NB4 (cell line): ENCODE results near the gene VEGFA.

Experiments
- DNase-seq: peaks from one replicate; pipeline ENCODE4 v3.0.0; 2010; ENCODE audit warnings: low read depth
- H3K4me3 ChIP-seq: one replicate; pipeline ENCODE4 v1.5.1; 2011; ENCODE audit warnings: mild to moderate bottlenecking, low read depth, low read length, moderate library complexity
- MYC ChIP-seq: IDR thresholded peaks from 2 replicates; pipeline ENCODE4 v1.6.1; 2011; ENCODE audit warnings: low read depth, low read length
- POLR2A ChIP-seq: IDR thresholded peaks from 2 replicates; pipeline ENCODE4 v1.6.1; 2011; ENCODE audit warnings: mild to moderate bottlenecking; ENCODE audit not compliant: insufficient read length; ENCODE audit errors: extremely low read depth
- TF ChIP-seq, protein P1 (sequence below): IDR thresholded peaks from one replicate; pipeline ENCODE4 v1.5.1; 2012; ENCODE audit warnings: low read depth, low read length
- TF ChIP-seq, protein P2 (sequence below): IDR thresholded peaks from 2 replicates; pipeline ENCODE4 v1.6.1; 2011; ENCODE audit warnings: low read depth, low read length

Gene VEGFA

DNA sequence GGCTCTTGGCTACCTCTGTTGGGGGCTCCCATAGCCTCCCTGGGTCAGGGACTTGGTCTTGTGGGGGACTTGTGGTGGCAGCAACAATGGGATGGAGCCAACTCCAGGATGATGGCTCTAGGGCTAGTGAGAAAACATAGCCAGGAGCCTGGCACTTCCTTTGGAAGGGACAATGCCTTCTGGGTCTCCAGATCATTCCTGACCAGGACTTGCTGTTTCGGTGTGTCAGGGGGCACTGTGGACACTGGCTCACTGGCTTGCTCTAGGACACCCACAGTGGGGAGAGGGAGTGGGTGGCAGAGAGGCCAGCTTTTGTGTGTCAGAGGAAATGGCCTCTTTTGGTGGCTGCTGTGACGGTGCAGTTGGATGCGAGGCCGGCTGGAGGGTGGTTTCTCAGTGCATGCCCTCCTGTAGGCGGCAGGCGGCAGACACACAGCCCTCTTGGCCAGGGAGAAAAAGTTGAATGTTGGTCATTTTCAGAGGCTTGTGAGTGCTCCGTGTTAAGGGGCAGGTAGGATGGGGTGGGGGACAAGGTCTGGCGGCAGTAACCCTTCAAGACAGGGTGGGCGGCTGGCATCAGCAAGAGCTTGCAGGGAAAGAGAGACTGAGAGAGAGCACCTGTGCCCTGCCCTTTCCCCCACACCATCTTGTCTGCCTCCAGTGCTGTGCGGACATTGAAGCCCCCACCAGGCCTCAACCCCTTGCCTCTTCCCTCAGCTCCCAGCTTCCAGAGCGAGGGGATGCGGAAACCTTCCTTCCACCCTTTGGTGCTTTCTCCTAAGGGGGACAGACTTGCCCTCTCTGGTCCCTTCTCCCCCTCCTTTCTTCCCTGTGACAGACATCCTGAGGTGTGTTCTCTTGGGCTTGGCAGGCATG is 9.2 kb downstream of the VEGFA start:
- no peak for DNase-seq
- no peak overlapping the region for H3K4me3 ChIP-seq
- TF ChIP-seq POLR2A, result no peak
- TF ChIP-seq, protein P1, sequence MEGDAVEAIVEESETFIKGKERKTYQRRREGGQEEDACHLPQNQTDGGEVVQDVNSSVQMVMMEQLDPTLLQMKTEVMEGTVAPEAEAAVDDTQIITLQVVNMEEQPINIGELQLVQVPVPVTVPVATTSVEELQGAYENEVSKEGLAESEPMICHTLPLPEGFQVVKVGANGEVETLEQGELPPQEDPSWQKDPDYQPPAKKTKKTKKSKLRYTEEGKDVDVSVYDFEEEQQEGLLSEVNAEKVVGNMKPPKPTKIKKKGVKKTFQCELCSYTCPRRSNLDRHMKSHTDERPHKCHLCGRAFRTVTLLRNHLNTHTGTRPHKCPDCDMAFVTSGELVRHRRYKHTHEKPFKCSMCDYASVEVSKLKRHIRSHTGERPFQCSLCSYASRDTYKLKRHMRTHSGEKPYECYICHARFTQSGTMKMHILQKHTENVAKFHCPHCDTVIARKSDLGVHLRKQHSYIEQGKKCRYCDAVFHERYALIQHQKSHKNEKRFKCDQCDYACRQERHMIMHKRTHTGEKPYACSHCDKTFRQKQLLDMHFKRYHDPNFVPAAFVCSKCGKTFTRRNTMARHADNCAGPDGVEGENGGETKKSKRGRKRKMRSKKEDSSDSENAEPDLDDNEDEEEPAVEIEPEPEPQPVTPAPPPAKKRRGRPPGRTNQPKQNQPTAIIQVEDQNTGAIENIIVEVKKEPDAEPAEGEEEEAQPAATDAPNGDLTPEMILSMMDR, result no peak

DNA sequence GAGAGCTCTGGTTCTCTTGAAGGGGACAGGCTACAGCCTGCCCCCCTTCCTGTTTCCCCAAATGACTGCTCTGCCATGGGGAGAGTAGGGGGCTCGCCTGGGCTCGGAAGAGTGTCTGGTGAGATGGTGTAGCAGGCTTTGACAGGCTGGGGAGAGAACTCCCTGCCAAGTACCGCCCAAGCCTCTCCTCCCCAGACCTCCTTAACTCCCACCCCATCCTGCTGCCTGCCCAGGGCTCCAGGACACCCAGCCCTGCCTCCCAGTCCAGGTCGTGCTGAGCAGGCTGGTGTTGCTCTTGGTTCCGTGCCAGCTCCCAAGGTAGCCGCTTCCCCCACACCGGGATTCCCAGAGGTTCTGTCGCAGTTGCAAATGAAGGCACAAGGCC is 9.8 kb downstream of the VEGFA start:
- DNase-seq, result no peak
- no peak overlapping the region for H3K4me3 ChIP-seq
- no peak for TF ChIP-seq MYC
- TF ChIP-seq, protein P1, result no peak
- no peak for TF ChIP-seq POLR2A
- TF ChIP-seq, protein P2, sequence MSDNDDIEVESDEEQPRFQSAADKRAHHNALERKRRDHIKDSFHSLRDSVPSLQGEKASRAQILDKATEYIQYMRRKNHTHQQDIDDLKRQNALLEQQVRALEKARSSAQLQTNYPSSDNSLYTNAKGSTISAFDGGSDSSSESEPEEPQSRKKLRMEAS, result no peak

DNA sequence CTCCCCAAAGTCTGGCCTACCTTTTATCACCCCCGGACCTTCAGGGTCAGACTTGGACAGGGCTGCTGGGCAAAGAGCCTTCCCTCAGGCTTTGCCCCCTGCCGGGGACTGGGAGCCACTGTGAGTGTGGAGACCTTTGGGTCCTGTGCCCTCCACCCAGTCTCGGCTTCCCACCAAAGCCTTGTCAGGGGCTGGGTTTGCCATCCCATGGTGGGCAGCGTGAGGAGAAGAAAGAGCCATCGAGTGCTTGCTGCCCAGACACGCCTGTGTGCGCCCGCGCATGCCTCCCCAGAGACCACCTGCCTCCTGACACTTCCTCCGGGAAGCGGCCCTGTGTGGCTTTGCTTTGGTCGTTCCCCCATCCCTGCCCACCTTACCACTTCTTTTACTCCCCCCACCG is 10.3 kb downstream of the VEGFA start:
- H3K4me3 ChIP-seq, result no peak overlapping the region
- TF ChIP-seq POLR2A, result no peak
- TF ChIP-seq, protein P1, result no peak
- TF ChIP-seq MYC, result no peak
- TF ChIP-seq, protein P2, result no peak
- DNase-seq, result no peak

DNA sequence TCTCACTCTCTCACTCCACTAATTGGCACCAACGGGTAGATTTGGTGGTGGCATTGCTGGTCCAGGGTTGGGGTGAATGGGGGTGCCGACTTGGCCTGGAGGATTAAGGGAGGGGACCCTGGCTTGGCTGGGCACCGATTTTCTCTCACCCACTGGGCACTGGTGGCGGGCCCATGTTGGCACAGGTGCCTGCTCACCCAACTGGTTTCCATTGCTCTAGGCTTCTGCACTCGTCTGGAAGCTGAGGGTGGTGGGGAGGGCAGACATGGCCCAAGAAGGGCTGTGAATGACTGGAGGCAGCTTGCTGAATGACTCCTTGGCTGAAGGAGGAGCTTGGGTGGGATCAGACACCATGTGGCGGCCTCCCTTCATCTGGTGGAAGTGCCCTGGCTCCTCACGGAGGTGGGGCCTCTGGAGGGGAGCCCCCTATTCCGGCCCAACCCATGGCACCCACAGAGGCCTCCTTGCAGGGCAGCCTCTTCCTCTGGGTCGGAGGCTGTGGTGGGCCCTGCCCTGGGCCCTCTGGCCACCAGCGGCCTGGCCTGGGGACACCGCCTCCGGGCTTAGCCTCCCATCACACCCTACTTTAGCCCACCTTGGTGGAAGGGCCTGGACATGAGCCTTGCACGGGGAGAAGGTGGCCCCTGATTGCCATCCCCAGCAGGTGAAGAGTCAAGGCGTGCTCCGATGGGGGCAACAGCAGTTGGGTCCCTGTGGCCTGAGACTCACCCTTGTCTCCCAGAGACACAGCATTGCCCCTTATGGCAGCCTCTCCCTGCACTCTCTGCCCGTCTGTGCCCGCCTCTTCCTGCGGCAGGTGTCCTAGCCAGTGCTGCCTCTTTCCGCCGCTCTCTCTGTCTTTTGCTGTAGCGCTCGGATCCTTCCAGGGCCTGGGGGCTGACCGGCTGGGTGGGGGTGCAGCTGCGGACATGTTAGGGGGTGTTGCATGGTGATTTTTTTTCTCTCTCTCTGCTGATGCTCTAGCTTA is 11.2 kb downstream of the VEGFA start:
- no peak overlapping the region for H3K4me3 ChIP-seq
- TF ChIP-seq, protein P2, result no peak
- TF ChIP-seq, protein P1, result no peak
- TF ChIP-seq POLR2A (no peak), MYC (no peak)
- no peak for DNase-seq

DNA sequence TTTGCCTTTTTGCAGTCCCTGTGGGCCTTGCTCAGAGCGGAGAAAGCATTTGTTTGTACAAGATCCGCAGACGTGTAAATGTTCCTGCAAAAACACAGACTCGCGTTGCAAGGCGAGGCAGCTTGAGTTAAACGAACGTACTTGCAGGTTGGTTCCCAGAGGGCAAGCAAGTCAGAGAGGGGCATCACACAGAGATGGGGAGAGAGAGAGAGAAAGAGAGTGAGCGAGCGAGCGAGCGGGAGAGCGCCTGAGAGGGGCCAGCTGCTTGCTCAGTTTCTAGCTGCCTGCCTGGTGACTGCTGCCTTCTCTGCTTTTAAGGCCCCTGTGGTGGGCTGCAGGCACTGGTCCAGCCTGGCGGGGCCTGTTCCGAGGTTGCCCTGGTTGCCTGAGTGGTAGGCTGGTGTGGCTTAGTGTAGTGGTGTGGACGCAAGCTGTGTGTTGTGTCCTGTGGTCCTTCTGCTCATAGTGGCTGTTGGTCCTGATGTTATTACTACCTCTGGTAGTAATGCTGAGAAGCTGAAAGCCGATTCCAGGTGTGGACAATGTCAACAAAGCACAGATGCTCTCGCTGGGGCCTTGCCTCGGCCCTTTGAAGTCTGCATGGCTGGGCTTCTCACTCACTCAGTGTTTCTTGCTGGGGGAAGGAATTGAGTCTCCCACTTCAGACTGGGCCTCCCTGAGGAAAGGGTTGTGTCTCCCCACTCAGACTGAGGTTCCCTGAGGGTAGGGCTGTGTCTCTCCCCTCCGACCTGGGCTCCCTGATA is 12.1 kb downstream of the VEGFA start:
- TF ChIP-seq POLR2A, result no peak
- TF ChIP-seq, protein P2, result no peak
- no peak for TF ChIP-seq MYC
- TF ChIP-seq, protein P1, result no peak
- no peak for DNase-seq

More for the DNA sequence above, 12.1 kb downstream of the VEGFA start:
- no peak overlapping the region for H3K4me3 ChIP-seq
